ENCODE data around the gene FSTL4. TPM values are rescaled to one million over a fixed set of nuclear protein-coding genes. Genes with fewer than 3 reads are reported as not detected.

Gene FSTL4
- polyA plus RNA-seq, 1 donor (not counting 4 experiments of a cell fraction or from before 2014, with no cell fraction given), result 1.7 TPM

GRCh38 chr5:133341296-133341695 lies 271.0 kb downstream of the FSTL4 start:
- no peaks in the 10 kb centered on the region for H3K9me1 ChIP-seq (ENCODE audit: control insufficient read depth, extremely low read depth, insufficient read depth, low read length)

GRCh38 chr5:133340822-133341221 lies 271.5 kb downstream of the FSTL4 start:
- Histone ChIP-seq H2AFZ (ENCODE audit: control insufficient read depth, low read length) (no peak overlapping the region), H3K9me3 (ENCODE audit: control insufficient read depth, low read depth, low read length) (no peaks in the 10 kb centered on the region), H4K20me1 (ENCODE audit: control insufficient read depth, extremely low read depth, insufficient read depth, low read length) (no peaks in the 10 kb centered on the region), H3K4me1 (ENCODE audit: control insufficient read depth, extremely low read depth, insufficient read depth, low read length) (no peaks in the 10 kb centered on the region), H3K9me1 (ENCODE audit: control insufficient read depth, extremely low read depth, insufficient read depth, low read length) (no peaks in the 10 kb centered on the region), H3K36me3 (ENCODE audit: control insufficient read depth in 2 of 2, extremely low read depth in 1 of 2, insufficient read depth in 2 of 2, low read length in 2 of 2) (no peaks in the 10 kb centered on the region), H3K27me3 (ENCODE audit: control insufficient read depth, extremely low read depth, insufficient read depth, low read length) (no peaks in the 10 kb centered on the region), H3K79me2 (ENCODE audit: control insufficient read depth, insufficient read depth, low read length) (no peaks in the 10 kb centered on the region), H3K4me2 (ENCODE audit: control insufficient read depth, extremely low read depth, insufficient read depth, low read depth, low read length) (no peak overlapping the region), H3K4me3 (ENCODE audit: control insufficient read depth in 2 of 3, extremely low read depth in 1 of 3, insufficient read depth in 2 of 3, low read depth in 1 of 3, low read length in 3 of 3) (no peak overlapping the region), H3K9ac (ENCODE audit: control insufficient read depth, extremely low read depth, insufficient read depth, low read length) (no peak overlapping the region), H3K27ac (ENCODE audit: control insufficient read depth, insufficient read depth, low read length) (no peak overlapping the region)
- DNase-seq (ENCODE audit: low read depth, low spot score), result no peak
- FAIRE-seq, result no peak
- TF ChIP-seq CTCF (optimal IDR thresholded peaks at IDR 0.05 in 1 of 3, IDR thresholded peaks at IDR 0.05 in 1 of 3, conservative IDR thresholded peaks at IDR 0.05 in 1 of 3; ENCODE audit: extremely low read depth in 1 of 3, insufficient read depth in 2 of 3, low read length in 3 of 3) (no peak), EZH2 (IDR thresholded peaks at IDR 0.05; ENCODE audit: low read length) (no peak)
- dilution Hi-C loops (cut with MboI; ENCODE audit: extremely low pct_ligation_motif_present, low sequenced_read_pairs), result no loop called here

More at GRCh38 chr5:133341296-133341695, 271.0 kb downstream of the FSTL4 start:
- dilution Hi-C loops (cut with MboI; ENCODE audit: extremely low pct_ligation_motif_present, low sequenced_read_pairs), result no loop called here
- H3K4me1 ChIP-seq (ENCODE audit: control insufficient read depth, extremely low read depth, insufficient read depth, low read length), result no peaks in the 10 kb centered on the region
- no peak overlapping the region for H3K4me3 ChIP-seq (ENCODE audit: control insufficient read depth in 2 of 3, extremely low read depth in 1 of 3, insufficient read depth in 2 of 3, low read depth in 1 of 3, low read length in 3 of 3)
- H3K4me2 ChIP-seq (ENCODE audit: control insufficient read depth, extremely low read depth, insufficient read depth, low read depth, low read length), result no peak overlapping the region
- no peak for DNase-seq (ENCODE audit: low read depth, low spot score)
- H3K79me2 ChIP-seq (ENCODE audit: control insufficient read depth, insufficient read depth, low read length), result no peaks in the 10 kb centered on the region
- H2AFZ ChIP-seq (ENCODE audit: control insufficient read depth, low read length), result no peak overlapping the region
- no peaks in the 10 kb centered on the region for H3K27me3 ChIP-seq (ENCODE audit: control insufficient read depth, extremely low read depth, insufficient read depth, low read length)
- no peaks in the 10 kb centered on the region for H4K20me1 ChIP-seq (ENCODE audit: control insufficient read depth, extremely low read depth, insufficient read depth, low read length)
- FAIRE-seq, result no peak
- no peak for TF ChIP-seq EZH2 (IDR thresholded peaks at IDR 0.05; ENCODE audit: low read length)
- no peak for TF ChIP-seq CTCF (optimal IDR thresholded peaks at IDR 0.05 in 1 of 3, IDR thresholded peaks at IDR 0.05 in 1 of 3, conservative IDR thresholded peaks at IDR 0.05 in 1 of 3; ENCODE audit: extremely low read depth in 1 of 3, insufficient read depth in 2 of 3, low read length in 3 of 3)
- no peak overlapping the region for H3K9ac ChIP-seq (ENCODE audit: control insufficient read depth, extremely low read depth, insufficient read depth, low read length)
- H3K27ac ChIP-seq (ENCODE audit: control insufficient read depth, insufficient read depth, low read length), result no peak overlapping the region
- no peaks in the 10 kb centered on the region for H3K36me3 ChIP-seq (ENCODE audit: control insufficient read depth in 2 of 2, extremely low read depth in 1 of 2, insufficient read depth in 2 of 2, low read length in 2 of 2)
- H3K9me3 ChIP-seq (ENCODE audit: control insufficient read depth, low read depth, low read length), result no peaks in the 10 kb centered on the region

Measured in keratinocyte (primary cell).